Activated naive CD8-positive, alpha-beta T cell treated with anti-CD3 and anti-CD28 coated beads, Interleukin-2, amount 50 U/mL, for 24 hours (primary cell): Measurements from ENCODE around the gene MRPS33.
A peak's percentile ranks its signal among the peaks of the same experiment; 100 is the strongest.

ENCODE experiments used
- ATAC-seq: fragments of 150-1000 bp; cut with Tn5 transposase; one replicate; pipeline ENCODE4 v1.10.0; 2021
- DNase-seq: peaks from one replicate; pipeline ENCODE4 v3.0.0; 2021
- H3K27ac Mint-ChIP-seq: one replicate; pipeline ENCODE4 v1.8.0; 2021; ENCODE audit warnings: mild to moderate bottlenecking, mixed read lengths
- H3K27me3 Mint-ChIP-seq: one replicate; pipeline ENCODE4 v1.8.0; 2021; ENCODE audit warnings: mixed read lengths
- H3K36me3 Mint-ChIP-seq: one replicate; pipeline ENCODE4 v1.8.0; 2021; ENCODE audit warnings: low read depth, mixed read lengths
- H3K4me1 Mint-ChIP-seq: one replicate; pipeline ENCODE4 v1.8.0; 2021; ENCODE audit warnings: mixed read lengths
- H3K4me3 Mint-ChIP-seq: one replicate; pipeline ENCODE4 v1.8.0; 2021; ENCODE audit warnings: mild to moderate bottlenecking, moderate library complexity, mixed read lengths
- H3K9me3 Mint-ChIP-seq: one replicate; pipeline ENCODE4 v1.8.0; 2021; ENCODE audit warnings: mixed read lengths

The MRPS33 gene

DNA sequence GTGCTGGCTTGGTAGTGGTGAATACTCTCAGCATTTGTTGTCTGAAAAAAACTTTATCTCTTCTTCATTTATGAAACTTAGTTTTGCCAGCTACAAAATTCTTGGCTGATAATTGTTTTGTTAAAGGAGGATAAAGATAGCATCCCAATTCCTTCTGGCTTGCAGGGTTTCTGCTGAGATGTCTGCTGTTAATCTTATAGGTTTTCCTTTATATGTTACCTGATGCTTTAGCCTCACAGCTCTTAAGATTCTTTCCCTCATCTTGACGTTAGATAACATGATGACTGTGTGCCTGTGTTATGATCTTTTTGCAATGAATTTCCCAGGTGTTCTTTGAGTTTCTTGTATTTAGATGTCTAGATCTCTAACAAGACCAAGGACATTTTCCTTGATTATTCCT lies 9.9 kb upstream of the MRPS33 start:
- peaks cover 16% of the 10 kb centered on the region for H3K27me3 Mint-ChIP-seq
- DNase-seq (no peak), ATAC-seq (no peak)
- peaks cover 2% of the 10 kb centered on the region for H3K36me3 Mint-ChIP-seq
- peaks cover 9% of the 10 kb centered on the region for H3K4me1 Mint-ChIP-seq
- H3K27ac Mint-ChIP-seq = no peak overlapping the region
- peaks cover 35% of the 10 kb centered on the region for H3K9me3 Mint-ChIP-seq
- no peak overlapping the region for H3K4me3 Mint-ChIP-seq

DNA sequence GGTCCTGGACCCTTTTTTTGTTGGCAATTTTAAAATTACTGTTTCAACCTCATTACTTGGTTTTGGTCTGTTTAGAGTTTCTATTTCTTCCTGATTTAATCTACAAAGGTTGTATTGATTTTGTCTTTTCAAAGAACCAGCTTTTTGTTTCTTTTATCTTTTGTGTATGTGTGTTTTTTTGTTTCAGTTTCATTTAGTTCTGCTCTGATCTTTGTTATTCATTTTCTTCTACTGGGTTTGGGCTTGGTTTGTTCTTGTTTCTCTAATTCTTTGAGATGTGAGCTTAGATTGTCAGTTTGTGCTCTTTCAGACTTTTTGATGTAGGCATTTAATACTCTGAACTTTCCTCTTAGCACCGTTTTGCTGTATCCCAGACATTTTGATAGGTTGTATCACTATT lies 8.5 kb upstream of the MRPS33 start:
- peaks cover 27% of the 10 kb centered on the region for H3K9me3 Mint-ChIP-seq
- no peak for DNase-seq
- H3K27ac Mint-ChIP-seq = no peak overlapping the region
- H3K4me1 Mint-ChIP-seq = peaks cover 9% of the 10 kb centered on the region
- ATAC-seq = no peak
- peaks cover 12% of the 10 kb centered on the region for H3K27me3 Mint-ChIP-seq
- peak overlapping the region; percentile 12 for H3K4me3 Mint-ChIP-seq
- H3K36me3 Mint-ChIP-seq = peaks cover 2% of the 10 kb centered on the region

DNA sequence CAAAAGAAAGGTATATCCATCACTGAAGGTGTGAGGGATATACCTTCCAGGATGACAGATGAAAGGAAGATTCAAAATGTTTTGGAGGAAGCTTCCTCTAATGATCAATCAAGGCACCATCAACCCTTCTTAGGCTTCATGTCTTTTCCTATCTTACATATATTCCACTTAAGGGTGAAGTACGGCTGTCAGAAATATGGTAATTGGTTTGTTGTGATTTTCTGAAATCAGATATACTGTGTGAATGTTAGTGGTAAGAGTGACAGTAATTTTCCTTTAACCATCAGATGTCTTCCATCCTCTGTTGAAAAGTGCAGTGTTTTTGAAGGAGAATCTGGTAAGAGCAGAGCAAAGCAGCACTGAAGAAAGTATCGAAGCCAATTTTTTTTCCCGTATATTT lies 2.8 kb upstream of the MRPS33 start:
- H3K4me3 Mint-ChIP-seq = no peak overlapping the region
- ATAC-seq (no peak), DNase-seq (no peak)
- peaks cover 7% of the 10 kb centered on the region for H3K9me3 Mint-ChIP-seq
- H3K36me3 Mint-ChIP-seq = peaks cover 3% of the 10 kb centered on the region
- no peak overlapping the region for H3K27ac Mint-ChIP-seq
- peaks cover 19% of the 10 kb centered on the region for H3K4me1 Mint-ChIP-seq
- H3K27me3 Mint-ChIP-seq = peaks cover 15% of the 10 kb centered on the region

DNA sequence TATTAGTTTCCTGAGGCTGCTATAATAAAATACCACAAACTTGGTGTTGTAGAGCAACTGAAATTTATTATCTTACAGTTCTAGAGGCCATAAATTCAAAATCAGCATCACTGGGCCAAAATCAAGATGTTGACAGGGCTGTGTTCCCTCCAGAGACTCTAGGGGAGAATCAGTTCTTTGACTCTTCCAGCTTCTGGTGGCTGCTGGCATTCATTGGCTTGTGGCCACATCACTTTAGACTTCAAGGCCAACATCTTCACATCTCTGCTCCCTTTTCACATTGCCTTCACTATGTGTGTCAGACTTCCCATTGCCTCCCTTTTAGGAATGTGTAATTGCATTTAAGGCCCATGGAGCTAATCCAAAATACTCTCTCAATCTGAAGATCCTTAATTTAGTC lies 1.6 kb upstream of the MRPS33 start:
- Mint-ChIP-seq H3K36me3 (peaks cover 3% of the 10 kb centered on the region), H3K27ac (no peak overlapping the region), H3K4me3 (no peak overlapping the region), H3K27me3 (peaks cover 11% of the 10 kb centered on the region), H3K9me3 (peaks cover 7% of the 10 kb centered on the region), H3K4me1 (peaks cover 31% of the 10 kb centered on the region)
- DNase-seq (no peak), ATAC-seq (no peak)

DNA sequence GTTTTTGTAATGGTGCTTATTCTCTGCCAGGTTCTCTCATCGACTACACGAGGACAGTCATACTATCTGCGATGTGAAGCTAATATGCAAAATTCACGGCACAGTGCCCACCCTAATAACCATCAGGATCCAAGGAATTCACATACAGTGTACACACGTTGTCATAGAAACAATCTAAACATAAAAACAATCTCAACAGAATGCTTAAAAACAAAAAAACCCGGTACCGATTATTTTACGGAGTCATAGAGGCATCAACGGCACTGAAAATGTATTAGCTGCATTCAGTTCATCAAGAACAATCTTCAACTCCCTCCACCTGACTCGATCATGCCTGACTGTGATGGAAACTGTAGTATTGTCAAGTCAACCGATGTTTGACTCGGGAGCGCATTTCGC lies 628 bp downstream of the MRPS33 start:
- H3K27ac Mint-ChIP-seq = peak overlapping the region; percentile 99
- H3K4me3 Mint-ChIP-seq = peak overlapping the region; percentile 96
- H3K4me1 Mint-ChIP-seq = peaks cover 33% of the 10 kb centered on the region
- H3K27me3 Mint-ChIP-seq = peaks cover 10% of the 10 kb centered on the region
- peaks cover 15% of the 10 kb centered on the region for H3K36me3 Mint-ChIP-seq
- ATAC-seq = peak; percentile 3
- no peak for DNase-seq
- H3K9me3 Mint-ChIP-seq = peaks cover 7% of the 10 kb centered on the region

DNA sequence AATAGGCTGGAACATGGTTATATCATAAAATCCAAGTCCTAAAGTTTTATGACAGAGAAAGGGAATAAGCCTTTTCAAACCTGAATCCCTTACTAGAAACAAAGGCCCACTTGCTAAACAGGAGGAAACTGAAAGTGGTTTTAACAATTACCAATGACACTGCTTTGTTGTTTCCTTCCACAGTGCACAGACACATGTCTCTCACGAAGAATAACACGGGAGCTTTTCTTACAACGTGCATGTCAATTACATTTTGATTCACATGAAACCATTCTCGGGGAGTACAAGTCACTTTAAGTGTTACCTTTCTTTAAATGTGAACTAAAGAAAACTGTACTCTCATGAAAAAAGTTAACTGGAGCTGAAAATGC lies 1.4 kb downstream of the MRPS33 start:
- DNase-seq (no peak), ATAC-seq (no peak)
- H3K27me3 Mint-ChIP-seq = peaks cover 6% of the 10 kb centered on the region
- peaks cover 7% of the 10 kb centered on the region for H3K9me3 Mint-ChIP-seq
- peak overlapping the region; percentile 99 for H3K27ac Mint-ChIP-seq
- peaks cover 33% of the 10 kb centered on the region for H3K4me1 Mint-ChIP-seq
- peaks cover 17% of the 10 kb centered on the region for H3K36me3 Mint-ChIP-seq
- H3K4me3 Mint-ChIP-seq = peak overlapping the region; percentile 96

DNA sequence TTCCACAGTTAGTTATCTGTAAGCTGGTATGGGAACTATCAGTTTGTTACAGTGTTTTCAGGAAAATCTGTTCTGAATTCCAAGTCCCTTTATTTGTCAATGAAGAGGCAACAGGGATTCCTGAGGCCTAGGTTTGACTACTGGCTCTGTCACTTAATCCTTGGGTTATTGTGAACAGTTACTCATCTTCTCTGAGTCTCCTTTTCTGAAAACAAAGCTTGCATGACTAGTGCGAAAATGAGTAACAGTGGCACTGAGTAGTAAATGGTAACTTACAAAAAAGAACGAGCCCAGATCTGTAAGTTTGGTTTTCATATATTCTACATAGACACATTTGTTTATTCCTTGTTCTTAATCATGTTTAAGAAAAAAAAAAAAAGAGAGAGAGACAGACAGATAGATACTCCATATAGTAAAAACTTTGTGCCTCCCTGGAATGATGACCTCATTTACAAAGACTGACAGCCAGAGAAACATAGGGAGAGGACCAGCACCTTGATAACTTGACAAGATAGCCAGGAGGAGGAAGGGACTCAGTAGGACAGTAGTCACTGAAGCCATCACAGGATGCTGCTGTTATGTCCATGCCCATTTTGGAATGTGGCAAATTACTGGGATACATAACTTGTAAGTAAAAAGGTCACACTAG lies 1.9 kb downstream of the MRPS33 start:
- Mint-ChIP-seq H3K27me3 (peaks cover 4% of the 10 kb centered on the region), H3K27ac (peak overlapping the region; percentile 99), H3K9me3 (peaks cover 7% of the 10 kb centered on the region), H3K4me3 (peak overlapping the region; percentile 96), H3K36me3 (peaks cover 20% of the 10 kb centered on the region), H3K4me1 (peaks cover 33% of the 10 kb centered on the region)
- ATAC-seq (no peak), DNase-seq (no peak)

DNA sequence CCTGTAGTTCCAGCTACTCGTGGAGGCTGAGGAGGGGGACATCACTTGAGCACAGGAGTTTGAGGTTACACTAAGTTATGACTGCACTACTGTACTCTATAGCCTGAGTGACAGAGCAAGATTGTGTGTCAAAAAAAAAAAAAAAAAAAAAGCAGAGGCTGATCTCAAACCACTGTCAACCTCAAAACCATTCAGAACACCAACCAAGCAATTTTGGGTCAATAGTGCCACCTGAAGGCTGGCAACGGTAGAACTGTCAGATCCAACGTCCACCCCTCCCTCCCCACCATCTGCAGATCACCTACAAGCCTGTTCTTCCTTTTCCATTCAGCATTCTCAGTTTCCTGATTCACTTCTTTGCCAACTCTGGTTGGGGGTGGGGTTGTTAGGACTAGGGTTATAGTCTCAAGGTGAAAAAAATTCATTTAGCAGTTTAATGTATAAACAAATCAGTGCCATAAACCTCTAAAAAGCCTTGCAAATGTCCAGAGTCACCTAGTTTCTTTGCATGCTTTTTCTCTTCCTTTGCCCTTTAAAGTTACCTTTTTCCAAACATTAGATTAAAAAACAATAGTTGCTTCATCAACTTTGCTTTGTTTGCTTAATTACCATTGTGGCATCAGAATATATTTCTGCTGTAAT lies 2.6 kb downstream of the MRPS33 start:
- H3K4me1 Mint-ChIP-seq = peaks cover 36% of the 10 kb centered on the region
- peaks cover 7% of the 10 kb centered on the region for H3K9me3 Mint-ChIP-seq
- H3K27me3 Mint-ChIP-seq = no peaks in the 10 kb centered on the region
- no peak overlapping the region for H3K4me3 Mint-ChIP-seq
- ATAC-seq = peak; percentile 38
- peak; percentile 69 for DNase-seq
- H3K27ac Mint-ChIP-seq = peak overlapping the region; percentile 99
- H3K36me3 Mint-ChIP-seq = peaks cover 23% of the 10 kb centered on the region

DNA sequence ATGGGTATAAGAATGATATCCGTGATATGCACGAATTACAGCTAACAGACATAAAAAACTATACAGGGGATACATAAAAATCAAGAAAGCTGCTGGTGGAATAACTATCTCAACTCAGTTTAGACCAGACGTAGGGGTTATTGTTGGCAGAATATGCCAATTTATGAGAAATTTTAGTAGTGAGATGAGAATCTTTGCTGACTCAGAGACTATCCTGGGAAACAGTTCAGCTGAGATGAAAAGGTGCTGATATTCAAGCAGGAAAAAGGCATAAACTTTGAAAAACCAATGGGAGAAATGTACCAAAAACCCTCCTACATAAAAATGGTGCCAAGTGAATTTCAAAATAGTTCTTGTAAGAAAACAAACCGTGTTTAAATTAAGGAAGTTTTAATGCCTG lies 3.3 kb downstream of the MRPS33 start:
- ATAC-seq (no peak), DNase-seq (no peak)
- Mint-ChIP-seq H3K9me3 (peaks cover 4% of the 10 kb centered on the region), H3K4me3 (no peak overlapping the region), H3K27me3 (no peaks in the 10 kb centered on the region), H3K4me1 (peaks cover 40% of the 10 kb centered on the region), H3K36me3 (peaks cover 25% of the 10 kb centered on the region), H3K27ac (peak overlapping the region; percentile 99)

DNA sequence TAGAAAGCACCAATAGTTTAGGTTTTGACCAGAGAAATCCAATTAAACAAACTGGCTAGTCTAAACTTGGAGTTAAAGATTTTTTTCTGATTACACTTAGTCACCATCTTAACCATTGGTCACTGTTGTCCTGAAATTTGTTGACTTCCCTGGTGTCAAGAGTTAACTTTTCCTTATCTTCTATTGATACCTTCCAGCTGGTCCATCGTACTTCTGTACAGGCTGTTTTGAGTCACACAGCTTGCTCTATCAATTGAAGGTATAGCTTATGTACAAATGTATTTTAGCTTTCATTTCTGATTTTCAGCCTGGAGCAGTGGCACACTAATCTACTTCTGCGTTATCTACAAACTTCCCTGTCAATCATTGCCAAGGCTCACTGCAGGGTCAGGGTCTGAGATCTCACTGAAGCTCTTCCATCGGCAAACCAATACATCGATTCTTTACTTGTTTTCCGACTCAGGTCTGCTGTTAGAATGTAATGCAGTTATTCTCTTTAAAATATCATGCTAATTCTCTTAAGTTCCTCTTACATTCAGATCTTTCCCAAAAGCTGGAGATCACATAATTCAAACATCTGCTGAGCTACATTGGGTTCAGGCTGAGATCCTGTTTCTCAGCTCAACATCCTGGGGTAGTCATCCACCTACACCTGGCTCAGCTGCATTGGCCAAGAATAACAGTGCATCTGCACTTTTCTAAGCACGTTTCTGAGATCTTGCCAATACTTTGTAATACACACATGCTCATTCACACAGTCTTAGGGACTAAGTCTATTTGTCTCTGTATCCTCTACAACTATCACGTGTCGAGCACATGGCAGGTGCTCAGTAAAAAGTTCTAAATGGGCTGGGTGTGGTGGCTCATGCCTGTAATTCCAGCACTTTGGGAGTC lies 11.3 kb downstream of the MRPS33 start:
- no peaks in the 10 kb centered on the region for H3K9me3 Mint-ChIP-seq
- no peak overlapping the region for H3K4me3 Mint-ChIP-seq
- ATAC-seq (no peak), DNase-seq (no peak)
- no peaks in the 10 kb centered on the region for H3K27me3 Mint-ChIP-seq
- H3K36me3 Mint-ChIP-seq = peaks cover 10% of the 10 kb centered on the region
- no peak overlapping the region for H3K27ac Mint-ChIP-seq
- H3K4me1 Mint-ChIP-seq = peaks cover 9% of the 10 kb centered on the region

DNA sequence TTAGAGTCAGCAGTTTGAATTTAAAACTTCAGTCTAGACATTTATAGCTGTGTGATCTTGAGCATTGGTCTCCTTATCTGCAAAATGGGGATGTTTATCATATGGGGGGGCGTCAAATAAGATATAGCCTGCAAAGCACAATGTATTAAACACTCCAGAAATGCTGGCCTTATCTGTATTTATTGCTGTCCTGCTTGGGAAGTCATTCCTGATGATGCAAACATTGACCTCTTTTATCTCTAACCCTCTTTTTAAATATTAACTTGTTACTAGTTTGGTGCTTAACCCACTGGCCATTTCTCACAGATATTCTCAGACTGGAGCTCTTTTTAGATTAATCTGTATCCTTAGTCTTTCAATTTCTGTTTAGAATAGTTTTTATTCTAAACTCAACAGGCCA lies 13.2 kb downstream of the MRPS33 start:
- no peak overlapping the region for H3K27ac Mint-ChIP-seq
- H3K27me3 Mint-ChIP-seq = peaks cover under 1% of the 10 kb centered on the region
- ATAC-seq (no peak), DNase-seq (no peak)
- H3K4me3 Mint-ChIP-seq = no peak overlapping the region
- H3K4me1 Mint-ChIP-seq = peaks cover 3% of the 10 kb centered on the region
- no peaks in the 10 kb centered on the region for H3K9me3 Mint-ChIP-seq
- H3K36me3 Mint-ChIP-seq = peaks cover 3% of the 10 kb centered on the region

DNA sequence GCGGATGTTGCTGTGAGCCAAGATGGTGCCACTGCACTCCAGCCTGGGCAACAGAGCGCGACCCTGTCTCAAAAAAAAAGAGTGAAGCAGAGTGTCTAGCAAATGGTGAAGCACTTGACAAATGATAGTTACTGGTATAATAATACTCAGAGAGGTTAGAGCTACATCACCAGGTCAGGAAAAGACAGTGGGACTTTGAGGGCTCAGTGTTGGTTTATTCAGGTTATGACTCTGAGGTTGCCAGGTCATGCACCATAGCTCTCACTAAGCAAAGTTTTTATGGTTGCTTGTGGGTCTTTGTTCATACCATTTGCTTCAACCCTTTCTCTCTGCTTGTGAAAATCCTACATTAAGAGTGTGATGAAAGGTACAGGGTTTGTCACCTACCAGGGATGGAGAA lies 13.6 kb downstream of the MRPS33 start:
- H3K9me3 Mint-ChIP-seq = no peaks in the 10 kb centered on the region
- H3K27me3 Mint-ChIP-seq = peaks cover 4% of the 10 kb centered on the region
- H3K36me3 Mint-ChIP-seq = no peaks in the 10 kb centered on the region
- no peak overlapping the region for H3K4me3 Mint-ChIP-seq
- H3K4me1 Mint-ChIP-seq = no peaks in the 10 kb centered on the region
- ATAC-seq = no peak
- DNase-seq = no peak
- H3K27ac Mint-ChIP-seq = no peak overlapping the region

DNA sequence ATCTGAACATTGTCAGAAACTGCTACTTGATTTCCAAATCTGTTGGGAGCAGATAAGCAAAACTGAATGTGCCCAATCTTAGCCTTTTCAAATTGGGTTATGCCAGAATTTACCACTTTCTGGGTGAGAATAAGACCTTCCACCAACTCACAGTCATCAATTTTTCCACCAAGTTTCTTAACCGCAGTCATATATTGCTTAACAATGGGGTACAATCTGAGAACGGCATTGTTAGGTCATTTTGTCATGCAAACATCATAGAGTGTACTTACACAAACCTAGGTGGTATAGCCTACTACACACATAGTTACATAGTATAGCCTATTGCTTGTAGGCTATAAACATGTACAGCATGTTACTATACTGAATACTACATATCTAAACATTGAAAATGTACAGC lies 16.0 kb downstream of the MRPS33 start:
- Mint-ChIP-seq H3K4me1 (no peaks in the 10 kb centered on the region), H3K9me3 (no peaks in the 10 kb centered on the region), H3K4me3 (no peak overlapping the region), H3K36me3 (no peaks in the 10 kb centered on the region), H3K27ac (no peak overlapping the region), H3K27me3 (peaks cover 4% of the 10 kb centered on the region)
- DNase-seq = no peak
- ATAC-seq = no peak

DNA sequence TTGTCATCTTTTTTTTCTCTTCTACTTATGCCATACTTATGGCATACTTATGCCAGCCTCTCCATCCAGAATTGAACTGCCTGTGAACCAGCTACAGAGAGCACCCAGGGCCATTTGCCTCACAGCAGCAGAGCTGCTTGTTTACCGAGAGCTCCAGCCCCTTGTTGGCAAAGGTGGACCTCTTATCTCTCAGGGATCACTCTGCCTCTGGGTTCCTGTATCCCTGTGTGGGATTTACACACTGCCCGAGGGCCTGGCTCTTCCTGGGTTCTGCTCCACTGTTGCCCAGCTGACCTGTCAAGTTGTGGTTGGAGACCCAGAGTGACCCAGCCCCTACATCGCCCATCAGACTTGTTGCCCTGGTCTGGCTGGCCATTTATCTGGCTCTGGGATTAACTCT lies 22.3 kb downstream of the MRPS33 start:
- no peak for ATAC-seq
- Mint-ChIP-seq H3K4me1 (no peaks in the 10 kb centered on the region), H3K4me3 (no peak overlapping the region), H3K27ac (no peak overlapping the region), H3K9me3 (no peaks in the 10 kb centered on the region), H3K27me3 (peaks cover 4% of the 10 kb centered on the region), H3K36me3 (no peaks in the 10 kb centered on the region)
- no peak for DNase-seq
